GM12872 (cell line): ENCODE results near the gene MYO7A.

Experiments used
- TF ChIP-seq, protein P1 (sequence below): IDR thresholded peaks from 3 replicates; pipeline ENCODE4 v1.5.1; 2011; ENCODE audit warnings: low read depth, mild to moderate bottlenecking, low read length, moderate library complexity; ENCODE audit not compliant: insufficient read depth

The MYO7A gene

DNA sequence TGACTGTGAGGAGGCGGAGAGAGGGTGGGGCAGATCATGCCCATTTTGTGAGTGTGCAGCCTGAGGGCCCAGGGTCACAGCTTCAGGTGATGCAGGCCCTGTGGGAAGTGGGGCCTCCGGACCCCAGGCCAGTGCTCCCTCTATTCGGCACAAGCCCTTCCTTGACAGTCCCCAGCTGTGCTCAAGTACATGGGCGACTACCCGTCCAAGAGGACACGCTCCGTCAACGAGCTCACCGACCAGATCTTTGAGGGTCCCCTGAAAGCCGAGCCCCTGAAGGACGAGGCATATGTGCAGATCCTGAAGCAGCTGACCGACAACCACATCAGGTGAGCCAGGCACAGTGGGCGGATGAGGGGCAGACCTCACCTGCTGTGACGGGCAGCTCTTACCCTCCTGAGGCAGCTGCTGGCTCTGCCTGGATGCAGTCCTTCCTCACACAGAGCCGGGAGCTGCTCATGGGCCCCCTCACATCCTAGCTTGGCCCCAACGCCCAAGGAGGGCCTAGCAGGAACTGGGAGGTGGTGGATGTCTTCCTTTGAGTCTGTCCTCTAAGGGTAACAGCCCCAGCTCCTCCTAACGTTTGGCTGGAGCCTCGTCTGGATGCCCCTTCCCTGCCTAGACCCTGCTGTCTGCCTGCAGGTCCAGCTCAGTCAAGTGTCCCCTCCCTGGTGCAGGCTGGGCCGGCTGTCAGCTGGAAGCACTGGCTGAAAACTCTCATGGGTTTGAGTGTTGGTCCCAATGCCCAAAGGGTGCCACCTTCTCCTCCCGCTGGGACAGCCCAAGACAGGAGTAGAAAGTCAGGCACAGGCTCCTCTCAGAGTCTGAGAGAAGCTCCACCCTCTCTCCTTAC lies 76.1 kb downstream of the MYO7A start:
- TF ChIP-seq, protein P1, sequence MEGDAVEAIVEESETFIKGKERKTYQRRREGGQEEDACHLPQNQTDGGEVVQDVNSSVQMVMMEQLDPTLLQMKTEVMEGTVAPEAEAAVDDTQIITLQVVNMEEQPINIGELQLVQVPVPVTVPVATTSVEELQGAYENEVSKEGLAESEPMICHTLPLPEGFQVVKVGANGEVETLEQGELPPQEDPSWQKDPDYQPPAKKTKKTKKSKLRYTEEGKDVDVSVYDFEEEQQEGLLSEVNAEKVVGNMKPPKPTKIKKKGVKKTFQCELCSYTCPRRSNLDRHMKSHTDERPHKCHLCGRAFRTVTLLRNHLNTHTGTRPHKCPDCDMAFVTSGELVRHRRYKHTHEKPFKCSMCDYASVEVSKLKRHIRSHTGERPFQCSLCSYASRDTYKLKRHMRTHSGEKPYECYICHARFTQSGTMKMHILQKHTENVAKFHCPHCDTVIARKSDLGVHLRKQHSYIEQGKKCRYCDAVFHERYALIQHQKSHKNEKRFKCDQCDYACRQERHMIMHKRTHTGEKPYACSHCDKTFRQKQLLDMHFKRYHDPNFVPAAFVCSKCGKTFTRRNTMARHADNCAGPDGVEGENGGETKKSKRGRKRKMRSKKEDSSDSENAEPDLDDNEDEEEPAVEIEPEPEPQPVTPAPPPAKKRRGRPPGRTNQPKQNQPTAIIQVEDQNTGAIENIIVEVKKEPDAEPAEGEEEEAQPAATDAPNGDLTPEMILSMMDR = no peak

DNA sequence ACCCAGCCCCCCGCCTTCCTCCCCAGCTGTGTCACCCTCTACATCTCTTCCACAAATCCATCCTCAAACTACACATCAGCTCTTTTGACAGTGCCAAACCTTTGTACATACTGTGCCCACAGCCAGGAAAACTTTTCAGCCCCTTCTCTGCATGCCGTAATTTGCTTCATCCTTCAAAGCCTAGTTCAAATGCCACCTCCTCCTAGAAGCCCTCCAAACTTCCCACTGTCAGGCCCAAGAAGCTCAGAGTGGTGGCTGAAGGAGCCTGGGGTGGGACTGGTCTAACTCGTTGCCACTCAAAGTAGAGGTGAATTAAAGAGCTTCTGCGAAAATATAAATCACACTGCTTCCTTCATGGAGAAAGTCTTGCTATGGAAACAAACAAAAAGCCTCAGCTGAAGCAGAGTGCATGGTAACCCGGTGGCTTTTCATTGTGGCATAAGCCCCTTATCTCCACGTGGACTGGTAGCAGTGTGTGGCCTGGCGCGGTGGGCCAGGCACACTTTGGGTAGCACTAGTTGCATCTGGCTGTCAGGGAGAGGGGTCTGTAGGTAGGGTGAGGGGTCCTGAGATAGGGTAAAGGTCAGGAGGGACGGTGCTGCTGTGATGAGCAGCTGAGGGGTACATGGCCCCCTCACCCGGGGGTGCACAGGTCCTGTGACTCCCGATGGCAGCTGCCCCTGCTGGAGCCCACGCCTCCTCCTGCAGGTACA lies 76.9 kb downstream of the MYO7A start:
- TF ChIP-seq, protein P1 = no peak

DNA sequence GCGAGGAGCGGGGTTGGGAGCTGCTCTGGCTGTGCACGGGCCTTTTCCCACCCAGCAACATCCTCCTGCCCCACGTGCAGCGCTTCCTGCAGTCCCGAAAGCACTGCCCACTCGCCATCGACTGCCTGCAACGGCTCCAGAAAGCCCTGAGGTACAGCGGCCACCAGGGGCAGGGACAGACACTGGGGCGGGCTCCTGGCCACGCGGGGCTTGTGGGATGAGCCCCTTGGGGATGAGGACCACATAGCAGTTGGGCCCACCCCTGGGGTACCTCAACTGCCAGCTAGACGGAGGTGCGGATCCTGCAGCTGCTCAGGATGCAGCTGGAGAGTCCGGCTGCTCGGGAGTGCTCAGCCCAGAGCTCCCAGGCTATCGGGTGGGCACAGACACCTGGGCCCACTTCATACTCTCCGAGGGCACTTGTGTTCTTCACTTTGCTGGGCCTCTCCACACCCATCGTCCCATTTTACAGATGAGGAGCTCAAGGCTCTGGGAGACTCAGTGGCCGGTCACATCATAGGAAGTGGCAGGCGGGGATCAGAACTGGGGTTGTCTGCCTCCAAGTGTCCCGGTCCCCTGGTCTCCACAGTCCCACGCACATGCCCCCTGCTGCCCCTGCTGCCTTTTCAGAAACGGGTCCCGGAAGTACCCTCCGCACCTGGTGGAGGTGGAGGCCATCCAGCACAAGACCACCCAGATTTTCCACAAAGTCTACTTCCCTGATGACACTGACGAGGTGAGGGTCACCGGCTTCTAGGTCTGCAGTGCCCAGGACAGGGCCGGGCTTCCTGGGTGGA lies 77.6 kb downstream of the MYO7A start:
- TF ChIP-seq, protein P1 = no peak

DNA sequence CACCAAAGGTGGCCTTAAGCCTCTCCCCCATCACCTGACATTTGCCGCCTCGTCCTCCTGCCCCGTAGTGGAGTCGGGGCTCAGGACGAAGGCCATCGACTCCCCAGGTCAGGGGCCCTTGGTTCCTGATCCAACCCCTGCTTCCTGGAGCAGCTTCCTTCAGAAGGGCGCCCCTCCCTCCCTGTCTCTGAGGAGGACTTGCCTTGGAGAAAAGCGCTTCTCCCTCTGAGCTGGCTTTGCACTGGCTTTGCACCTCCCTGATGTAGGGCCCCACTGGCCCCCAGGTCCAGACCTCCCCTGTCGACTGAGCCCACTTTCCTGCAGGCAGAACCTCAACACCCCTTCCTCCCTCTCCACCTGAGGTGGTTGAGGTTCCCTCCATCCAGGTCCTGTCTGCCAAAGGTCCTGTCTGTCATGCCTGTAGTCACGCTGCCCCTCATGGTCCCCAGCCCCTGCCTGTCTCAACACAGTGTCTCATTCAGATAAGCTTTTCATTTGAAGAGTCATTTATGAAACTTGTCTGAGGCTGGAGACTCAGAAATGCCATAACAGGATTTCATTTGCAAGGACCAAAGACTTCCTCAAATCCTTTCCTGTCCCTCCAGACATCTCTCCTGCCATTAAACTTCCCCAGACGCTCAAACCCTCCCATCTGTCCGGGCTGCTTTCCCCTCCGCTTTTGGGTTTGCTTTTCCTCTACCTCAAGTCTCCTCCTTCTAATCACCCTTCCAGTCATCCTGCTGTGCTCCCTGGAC lies 78.4 kb downstream of the MYO7A start:
- TF ChIP-seq, protein P1 = no peak

DNA sequence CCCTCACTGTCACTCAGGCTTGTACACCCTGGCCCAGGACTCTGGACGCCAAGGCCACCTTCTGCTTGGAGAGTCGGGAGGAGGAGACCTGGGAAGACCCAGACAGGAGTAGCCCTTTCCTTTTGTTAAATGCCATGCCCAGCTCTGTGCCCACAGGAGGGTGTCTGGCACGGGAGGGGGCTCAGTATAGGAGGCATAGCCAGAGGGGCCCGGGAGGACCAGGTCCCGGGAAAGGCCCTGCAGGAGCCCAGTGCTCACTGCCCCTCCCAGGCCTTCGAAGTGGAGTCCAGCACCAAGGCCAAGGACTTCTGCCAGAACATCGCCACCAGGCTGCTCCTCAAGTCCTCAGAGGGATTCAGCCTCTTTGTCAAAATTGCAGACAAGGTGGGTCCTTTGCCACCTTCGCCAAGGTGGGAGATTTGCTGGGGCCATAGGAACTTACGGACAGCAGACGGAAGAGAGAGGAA lies 79.0 kb downstream of the MYO7A start:
- TF ChIP-seq, protein P1 = no peak

DNA sequence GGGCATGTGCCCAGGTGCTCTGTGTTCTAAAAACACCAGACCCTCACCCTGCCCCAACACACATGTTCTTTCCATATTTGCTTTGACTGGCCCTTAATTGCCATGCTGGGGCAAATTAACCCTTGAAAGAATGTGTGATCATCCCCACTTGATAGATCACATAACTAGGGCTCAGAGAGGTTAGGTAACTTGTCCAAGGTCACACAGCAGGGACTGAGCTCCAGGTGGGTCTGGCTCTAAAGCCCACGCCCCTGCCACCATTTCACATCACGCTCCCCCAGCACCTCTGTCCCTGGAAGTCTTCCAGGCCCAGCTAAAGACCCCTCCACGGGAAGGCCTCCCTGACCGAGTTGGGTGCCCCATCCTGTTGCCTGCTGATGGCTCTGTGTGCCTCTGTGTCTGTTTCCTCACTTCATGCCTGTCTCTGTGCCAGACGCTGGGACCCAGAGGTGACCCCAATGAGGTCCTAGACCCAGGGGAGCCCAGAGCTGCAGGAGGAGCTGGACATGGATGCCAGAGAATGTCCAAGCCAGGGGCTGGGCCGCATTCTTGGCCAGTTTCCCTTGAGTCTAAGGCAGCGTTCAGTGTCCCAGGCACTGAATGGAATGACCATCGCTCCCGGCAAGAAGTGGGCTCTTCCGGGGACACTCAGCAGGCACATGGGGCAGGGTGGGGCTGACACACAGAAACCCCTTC lies 79.7 kb downstream of the MYO7A start:
- TF ChIP-seq, protein P1 = no peak
